Measurements from ENCODE around the gene TBC1D1.
A peak's percentile ranks its signal among the peaks of the same experiment; 100 is the strongest.

TBC1D1 gene

DNA sequence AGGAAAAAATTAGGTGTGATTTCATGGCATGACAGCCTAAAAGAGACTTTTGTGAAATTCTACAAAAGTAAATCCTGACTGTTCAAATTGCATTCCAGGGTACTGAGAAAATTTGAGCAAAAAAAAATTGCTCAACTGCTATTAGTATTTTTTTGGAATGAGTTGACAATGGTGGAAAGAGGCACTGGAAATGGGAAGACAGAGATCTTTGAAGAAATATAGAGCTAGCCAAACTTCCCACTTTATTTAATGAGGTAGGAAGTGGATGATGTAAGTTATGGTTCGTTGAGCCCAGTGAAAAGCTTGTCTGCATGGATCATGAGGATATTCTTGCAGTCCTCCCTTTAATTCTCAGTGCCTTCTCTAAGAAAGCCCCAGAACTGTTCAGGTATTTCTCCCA lies 253.1 kb downstream of the TBC1D1 start:
- H3K27ac ChIP-seq, result no peak overlapping the region
- TF ChIP-seq ZFX (IDR thresholded peaks at IDR 0.05) (no peak), CTCF (conservative IDR thresholded peaks at IDR 0.05) (no peak)

GRCh38 chr4:38145033-38145678 lies 254.3 kb downstream of the TBC1D1 start:
- TF ChIP-seq CTCF (conservative IDR thresholded peaks at IDR 0.05) (no peak), ZFX (IDR thresholded peaks at IDR 0.05) (no peak)
- H3K27ac ChIP-seq, result no peak overlapping the region

DNA sequence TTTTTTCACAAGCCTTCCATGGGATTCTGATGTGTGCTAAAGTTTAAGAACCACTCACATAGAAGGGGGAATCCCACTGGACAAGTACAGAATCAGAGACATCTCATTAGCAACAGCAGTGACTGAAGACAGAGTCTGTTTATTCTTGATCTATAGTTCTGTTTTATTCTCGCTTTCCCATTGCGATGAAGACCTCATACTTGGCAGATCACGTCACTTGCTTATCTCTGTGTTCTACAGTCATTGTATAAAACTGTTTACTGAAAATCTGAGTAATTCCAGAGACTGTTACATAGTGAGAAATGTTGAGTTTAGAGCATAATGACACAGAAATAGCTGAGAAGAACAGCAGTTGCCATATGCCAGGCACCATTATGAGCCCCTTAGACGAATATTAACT lies 254.9 kb downstream of the TBC1D1 start:
- TF ChIP-seq CTCF (conservative IDR thresholded peaks at IDR 0.05) (no peak), ZFX (IDR thresholded peaks at IDR 0.05) (no peak)
- no peak overlapping the region for H3K27ac ChIP-seq

DNA sequence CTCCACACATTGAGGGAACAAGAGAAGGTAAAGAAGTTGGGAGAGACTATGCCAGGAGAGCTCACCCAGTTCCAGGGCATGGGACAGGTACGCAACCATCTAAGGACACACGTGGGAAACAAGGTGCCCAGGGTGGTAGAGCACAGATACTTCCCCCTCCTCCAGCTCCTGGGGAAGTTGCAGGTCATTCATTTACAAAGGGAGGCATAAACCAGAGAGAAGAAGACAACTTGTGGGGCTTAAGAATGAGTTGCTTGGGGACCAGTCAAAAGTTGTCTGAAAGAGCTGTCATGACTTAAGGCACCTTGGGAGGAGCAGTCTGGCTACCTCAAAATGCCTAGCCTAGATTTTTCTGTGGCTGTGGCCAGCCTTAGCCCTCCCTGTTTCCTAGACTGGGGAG lies 255.5 kb downstream of the TBC1D1 start:
- H3K27ac ChIP-seq, result no peak overlapping the region
- TF ChIP-seq ZFX (IDR thresholded peaks at IDR 0.05), result no peak
- TF ChIP-seq CTCF (conservative IDR thresholded peaks at IDR 0.05), result no peak

DNA sequence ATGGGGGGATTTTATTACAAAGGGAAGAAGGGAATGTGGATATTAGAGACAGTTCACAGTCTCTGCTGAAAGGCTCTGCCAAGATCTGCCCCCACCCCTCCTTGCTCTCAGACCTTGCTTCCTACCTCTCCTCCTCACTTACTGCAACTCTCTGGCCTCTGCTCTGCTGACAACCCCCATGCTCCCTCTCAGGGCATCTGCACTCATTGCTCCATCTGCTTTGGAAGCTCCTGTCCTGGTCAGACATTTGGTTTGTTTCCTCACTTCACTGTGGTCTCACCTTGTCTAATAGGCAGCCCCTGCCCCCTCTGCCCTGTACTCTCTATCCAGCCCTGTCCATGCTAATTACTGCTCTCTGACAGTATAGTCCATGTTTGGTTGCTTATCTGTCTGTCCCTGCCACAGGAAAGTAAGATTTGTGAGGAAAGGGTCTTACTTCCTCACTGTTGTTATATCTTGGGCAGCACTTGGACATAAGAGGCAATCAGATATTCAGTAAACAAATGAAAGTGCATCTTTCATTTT lies 258.6 kb downstream of the TBC1D1 start:
- H3K27ac ChIP-seq, result peak overlapping the region; percentile 37; the same call in 1 of the 2 replicates
- TF ChIP-seq ZFX (IDR thresholded peaks at IDR 0.05) (no peak), CTCF (conservative IDR thresholded peaks at IDR 0.05) (no peak)

GRCh38 chr4:38149997-38150671 lies 259.2 kb downstream of the TBC1D1 start:
- no peak for TF ChIP-seq CTCF (conservative IDR thresholded peaks at IDR 0.05)
- no peak for TF ChIP-seq ZFX (IDR thresholded peaks at IDR 0.05)
- peak overlapping the region; percentile 37; the same call in 1 of the 2 replicates for H3K27ac ChIP-seq

DNA sequence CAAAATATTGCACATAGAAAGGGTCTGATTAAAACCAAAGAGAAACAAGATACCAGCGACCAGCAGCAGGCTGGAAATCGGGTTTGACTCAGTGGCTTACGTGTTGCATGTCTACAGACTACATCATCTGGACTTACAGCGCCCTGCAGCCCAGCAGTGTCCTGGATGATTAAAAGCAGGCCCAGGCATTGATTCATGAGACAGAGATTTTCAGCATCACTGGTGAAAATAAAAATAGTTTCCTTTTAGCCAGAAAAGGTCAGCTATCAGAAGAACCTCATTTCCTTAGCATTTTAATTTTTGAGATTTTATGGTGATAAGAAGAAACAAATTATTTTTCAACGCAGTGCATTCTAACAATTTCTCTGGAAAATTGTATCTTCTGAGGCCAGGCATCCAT lies 259.9 kb downstream of the TBC1D1 start:
- no peak overlapping the region; the same call in 1 of the 2 replicates for H3K27ac ChIP-seq
- no peak for TF ChIP-seq CTCF (conservative IDR thresholded peaks at IDR 0.05)
- no peak for TF ChIP-seq ZFX (IDR thresholded peaks at IDR 0.05)
